ENCODE measurements around the gene RALGDS.

DNA sequence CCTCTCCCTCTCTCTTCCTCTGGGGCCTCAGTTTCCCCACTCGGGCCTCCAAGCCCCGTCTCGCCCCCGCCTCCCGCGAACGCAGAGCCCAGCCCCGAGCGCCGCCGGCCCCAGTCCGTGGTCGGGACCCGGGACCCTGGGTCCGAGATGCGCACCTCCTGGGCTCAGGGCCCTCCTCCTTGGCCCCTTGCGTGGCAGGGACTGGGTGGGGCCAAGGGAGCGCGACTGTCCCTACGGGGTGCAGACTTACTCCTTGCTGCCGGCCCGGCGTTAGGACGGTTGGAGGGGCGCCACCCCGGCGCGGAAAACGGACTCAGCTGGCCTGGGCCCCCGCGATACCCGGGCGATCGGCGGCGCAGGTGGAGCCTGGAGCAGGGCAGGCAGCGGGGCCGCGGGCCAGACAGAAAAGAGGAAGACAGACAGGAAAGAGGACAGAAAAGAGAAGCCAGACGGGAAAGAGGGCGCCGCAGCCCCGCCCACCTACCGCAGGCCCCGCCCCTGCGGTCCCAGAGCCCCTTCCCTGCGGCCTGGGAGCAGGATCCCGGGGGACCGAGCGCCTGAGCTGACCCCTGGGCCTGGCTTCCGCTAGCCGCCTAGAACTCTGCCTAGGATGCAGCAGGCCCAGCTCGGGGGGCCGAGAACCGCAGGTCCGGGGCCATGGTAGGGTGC is 42.6 kb upstream of the RALGDS start, which contains the start of gene GBGT1:
- TF ChIP-seq CTCF (IDR thresholded peaks at IDR 0.05 in 2 of 3, conservative IDR thresholded peaks at IDR 0.05 in 1 of 3; ENCODE audit: borderline replicate concordance in 1 of 3, insufficient read depth in 1 of 3, low read depth in 2 of 3, low read length in 2 of 3) (no peak), POLR2A (IDR thresholded peaks at IDR 0.05; ENCODE audit: borderline replicate concordance, extremely low read depth, insufficient read depth, insufficient read length) (no peak), YY1 (IDR thresholded peaks at IDR 0.05; ENCODE audit: extremely low read depth, insufficient replicate concordance, low read depth, low read length) (no peak), ZFX (IDR thresholded peaks at IDR 0.05) (no peak), EZH2phosphoT487 (IDR thresholded peaks at IDR 0.05; ENCODE audit: borderline replicate concordance) (no peak), JUND (IDR thresholded peaks at IDR 0.05) (no peak), REST (IDR thresholded peaks at IDR 0.05; ENCODE audit: low read depth) (no peak), RAD21 (IDR thresholded peaks at IDR 0.05; ENCODE audit: low read depth) (no peak), EZH2 (IDR thresholded peaks at IDR 0.05) (no peak), POLR2AphosphoS5 (IDR thresholded peaks at IDR 0.05; ENCODE audit: low read depth, low read length) (no peak), CEBPB (IDR thresholded peaks at IDR 0.05; ENCODE audit: low read depth) (no peak), MAX (IDR thresholded peaks at IDR 0.05) (no peak), TCF7L2 (IDR thresholded peaks at IDR 0.05; ENCODE audit: borderline replicate concordance, extremely low read depth, insufficient read depth, insufficient read length) (no peak), SIN3A (IDR thresholded peaks at IDR 0.05; ENCODE audit: low read depth) (no peak)
